Measurements from ENCODE around the gene FLYWCH2. TPM values are rescaled to one million over a fixed set of nuclear protein-coding genes. Genes with fewer than 3 reads are reported as not detected.

FLYWCH2 gene
- total RNA-seq, 2 experiments from 2014 or later, result 19.4 to 20.5 TPM

GRCh38 chr16:2856686-2857450 lies 26.1 kb upstream of the FLYWCH2 start:
- H3K4me3 Mint-ChIP-seq, result no peak overlapping the region
- peaks cover 9% of the 10 kb centered on the region for H3K36me3 Mint-ChIP-seq (ENCODE audit: low read depth)
- no peak overlapping the region for H3K27ac Mint-ChIP-seq
- ChIA-PET CTCF (interaction anchor here (0.7 to 1.3 kb wide), 2 partner anchors 11 kb away, joined by 3 to 6 read pairs; no protein-coding TSS in a partner anchor), POLR2A (interaction anchor here (1.2 kb wide), 1 partner anchor 18 kb away, joined by 4 read pairs; no protein-coding TSS in a partner anchor)
- peaks cover 14% of the 10 kb centered on the region for H3K27me3 Mint-ChIP-seq
- H3K4me1 Mint-ChIP-seq, result peaks cover 5% of the 10 kb centered on the region
- H3K9me3 Mint-ChIP-seq, result peaks cover 20% of the 10 kb centered on the region
- no peak for DNase-seq

- Mint-ChIP-seq H3K4me3 (peak within 1 kb of the TSS; percentile 43), H3K36me3 (ENCODE audit: low read depth) (peaks cover 9% of the 10 kb centered on the region), H3K9me3 (peaks cover 20% of the 10 kb centered on the region), H3K4me1 (peaks cover 5% of the 10 kb centered on the region), H3K27ac (no peak within 1 kb of the TSS), H3K27me3 (peaks cover 14% of the 10 kb centered on the region)
- POLR2A ChIA-PET, result no interaction called here
- CTCF ChIA-PET, result no interaction called here
- DNase-seq, result no peak
These were observed 25.4 kb upstream of the FLYWCH2 start, which contains the start of gene PRSS22 for GRCh38 chr16:2857451-2858244. TSS of gene PRSS22 (minus strand) at chr16:2858170. CDS start at chr16:2858104, 66 bp downstream.

- Mint-ChIP-seq H3K4me1 (peaks cover 5% of the 10 kb centered on the region), H3K4me3 (no peak overlapping the region), H3K9me3 (peaks cover 20% of the 10 kb centered on the region), H3K36me3 (ENCODE audit: low read depth) (peaks cover 9% of the 10 kb centered on the region), H3K27me3 (peaks cover 14% of the 10 kb centered on the region), H3K27ac (no peak overlapping the region)
- ChIA-PET CTCF (no interaction called here), POLR2A (no interaction called here)
- no peak for DNase-seq
These were observed 24.6 kb upstream of the FLYWCH2 start for GRCh38 chr16:2858245-2859025.

- peaks cover 16% of the 10 kb centered on the region for H3K27me3 Mint-ChIP-seq
- H3K4me3 Mint-ChIP-seq, result no peak overlapping the region
- ChIA-PET POLR2A (no interaction called here), CTCF (interaction anchor here (0.6 kb wide), 1 partner anchor 36 kb away, joined by 3 read pairs; no protein-coding TSS in a partner anchor)
- peaks cover 5% of the 10 kb centered on the region for H3K4me1 Mint-ChIP-seq
- peaks cover under 1% of the 10 kb centered on the region for H3K36me3 Mint-ChIP-seq (ENCODE audit: low read depth)
- peaks cover 10% of the 10 kb centered on the region for H3K9me3 Mint-ChIP-seq
- no peak for DNase-seq
- H3K27ac Mint-ChIP-seq, result no peak overlapping the region
These were observed 23.2 kb upstream of the FLYWCH2 start for GRCh38 chr16:2859686-2860265.

- Mint-ChIP-seq H3K4me1 (peaks cover 5% of the 10 kb centered on the region), H3K9me3 (peaks cover 7% of the 10 kb centered on the region), H3K36me3 (ENCODE audit: low read depth) (no peaks in the 10 kb centered on the region), H3K27ac (no peak overlapping the region), H3K27me3 (peaks cover 18% of the 10 kb centered on the region), H3K4me3 (no peak overlapping the region)
- peak; percentile 39 for DNase-seq
- POLR2A ChIA-PET, result no interaction called here
- CTCF ChIA-PET, result no interaction called here
These were observed 22.0 kb upstream of the FLYWCH2 start for GRCh38 chr16:2860826-2861567.

- Mint-ChIP-seq H3K4me3 (no peak overlapping the region), H3K9me3 (peaks cover 7% of the 10 kb centered on the region), H3K4me1 (peaks cover 24% of the 10 kb centered on the region), H3K27me3 (peaks cover 9% of the 10 kb centered on the region), H3K27ac (no peak overlapping the region), H3K36me3 (ENCODE audit: low read depth) (no peaks in the 10 kb centered on the region)
- ChIA-PET CTCF (interaction anchor here (1.1 to 1.5 kb wide), 2 partner anchors 27 to 61 kb away, joined by 3 to 4 read pairs; no protein-coding TSS in a partner anchor), POLR2A (no interaction called here)
- DNase-seq, result no peak
These were observed 17.4 kb upstream of the FLYWCH2 start for GRCh38 chr16:2865651-2866050.

GRCh38 chr16:2866431-2866830 lies 16.6 kb upstream of the FLYWCH2 start:
- H3K9me3 Mint-ChIP-seq, result peaks cover 2% of the 10 kb centered on the region
- H3K36me3 Mint-ChIP-seq (ENCODE audit: low read depth), result no peaks in the 10 kb centered on the region
- H3K4me1 Mint-ChIP-seq, result peaks cover 24% of the 10 kb centered on the region
- POLR2A ChIA-PET, result interaction anchor here (0.8 kb wide), 1 partner anchor 27 kb away, joined by 3 read pairs; no protein-coding TSS in a partner anchor
- DNase-seq, result no peak
- no peak overlapping the region for H3K27ac Mint-ChIP-seq
- no peak overlapping the region for H3K4me3 Mint-ChIP-seq
- peaks cover 7% of the 10 kb centered on the region for H3K27me3 Mint-ChIP-seq
- CTCF ChIA-PET, result interaction anchor here (1.5 kb wide), 1 partner anchor 27 kb away, joined by 4 read pairs; no protein-coding TSS in a partner anchor

- H3K4me1 Mint-ChIP-seq, result peaks cover 24% of the 10 kb centered on the region
- H3K4me3 Mint-ChIP-seq, result peak overlapping the region; percentile 82
- DNase-seq, result no peak
- H3K36me3 Mint-ChIP-seq (ENCODE audit: low read depth), result no peaks in the 10 kb centered on the region
- H3K27ac Mint-ChIP-seq, result peak overlapping the region; percentile 84
- no peaks in the 10 kb centered on the region for H3K9me3 Mint-ChIP-seq
- CTCF ChIA-PET, result interaction anchor here (0.6 to 1.9 kb wide), 22 partner anchors 9 to 1268 kb away, joined by 3 to 43 read pairs (median 9); partner anchors contain the start of genes FLYWCH1, FLYWCH2, PRSS21 and SRRM2
- H3K27me3 Mint-ChIP-seq, result peaks cover 7% of the 10 kb centered on the region
- POLR2A ChIA-PET, result interaction anchor here (0.7 to 4.7 kb wide), 15 partner anchors 15 to 198 kb away, joined by 3 to 29 read pairs (median 4); partner anchors contain the start of genes ELOB, FLYWCH1, FLYWCH2 and SRRM2
These were observed 15.4 kb upstream of the FLYWCH2 start for GRCh38 chr16:2867661-2867986.

- no peaks in the 10 kb centered on the region for H3K9me3 Mint-ChIP-seq
- DNase-seq, result peak; percentile 96
- peaks cover 7% of the 10 kb centered on the region for H3K27me3 Mint-ChIP-seq
- peaks cover 24% of the 10 kb centered on the region for H3K4me1 Mint-ChIP-seq
- ChIA-PET POLR2A (interaction anchor here (0.7 to 4.7 kb wide), 19 partner anchors 15 to 198 kb away, joined by 3 to 29 read pairs (median 3); partner anchors contain the start of genes ELOB, FLYWCH1, FLYWCH2 and SRRM2), CTCF (interaction anchor here (0.5 to 1.9 kb wide), 27 partner anchors 8 to 1267 kb away, joined by 3 to 43 read pairs (median 7); partner anchors contain the start of genes FLYWCH1, FLYWCH2, PRSS21 and SRRM2)
- H3K4me3 Mint-ChIP-seq, result peak overlapping the region; percentile 82
- H3K27ac Mint-ChIP-seq, result peak overlapping the region; percentile 84
- no peaks in the 10 kb centered on the region for H3K36me3 Mint-ChIP-seq (ENCODE audit: low read depth)
These were observed 14.8 kb upstream of the FLYWCH2 start for GRCh38 chr16:2867987-2868789.

GRCh38 chr16:2871926-2872325 lies 11.1 kb upstream of the FLYWCH2 start:
- DNase-seq, result no peak
- no peak overlapping the region for H3K27ac Mint-ChIP-seq
- ChIA-PET POLR2A (interaction anchor here (1.2 to 4.7 kb wide), 4 partner anchors 11 to 98 kb away, joined by 3 to 29 read pairs (median 6); partner anchors contain the start of genes FLYWCH1, FLYWCH2 and PAQR4), CTCF (interaction anchor here (1.3 to 2.4 kb wide), 4 partner anchors 10 to 38 kb away, joined by 3 to 23 read pairs (median 5); partner anchors contain the start of gene FLYWCH2)
- peaks cover 7% of the 10 kb centered on the region for H3K27me3 Mint-ChIP-seq
- H3K36me3 Mint-ChIP-seq (ENCODE audit: low read depth), result no peaks in the 10 kb centered on the region
- no peaks in the 10 kb centered on the region for H3K9me3 Mint-ChIP-seq
- no peak overlapping the region for H3K4me3 Mint-ChIP-seq
- peaks cover 24% of the 10 kb centered on the region for H3K4me1 Mint-ChIP-seq
